ENCODE results near the gene THAP7.

The THAP7 gene

GRCh38 chr22:21030621-21031544 lies 29.0 kb upstream of the THAP7 start:
- no peak for DNase-seq

DNA sequence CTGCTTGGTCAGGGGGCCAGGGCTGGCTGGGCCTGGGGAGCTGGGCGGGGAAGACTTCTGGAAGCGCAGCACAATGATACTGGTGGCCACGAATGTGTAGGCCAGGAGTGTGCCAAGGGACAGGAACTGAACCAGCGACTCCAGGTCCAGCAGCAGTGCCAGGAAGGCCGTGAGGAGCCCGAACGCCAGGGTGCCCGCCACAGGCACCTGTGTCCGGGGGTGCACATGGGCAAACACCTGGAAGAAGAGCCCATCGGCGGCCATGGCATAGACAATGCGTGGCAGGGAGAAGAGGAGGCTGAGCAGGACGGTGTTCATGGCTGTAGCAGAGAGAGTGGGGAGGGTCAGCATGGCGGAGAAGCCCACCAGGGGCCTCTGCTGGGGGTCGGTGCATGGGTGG lies 28.1 kb upstream of the THAP7 start:
- no peak for DNase-seq

- DNase-seq = no peak
These were observed 27.6 kb upstream of the THAP7 start for GRCh38 chr22:21029486-21030025.

GRCh38 chr22:21028277-21029251 lies 26.6 kb upstream of the THAP7 start:
- no peak for DNase-seq

DNA sequence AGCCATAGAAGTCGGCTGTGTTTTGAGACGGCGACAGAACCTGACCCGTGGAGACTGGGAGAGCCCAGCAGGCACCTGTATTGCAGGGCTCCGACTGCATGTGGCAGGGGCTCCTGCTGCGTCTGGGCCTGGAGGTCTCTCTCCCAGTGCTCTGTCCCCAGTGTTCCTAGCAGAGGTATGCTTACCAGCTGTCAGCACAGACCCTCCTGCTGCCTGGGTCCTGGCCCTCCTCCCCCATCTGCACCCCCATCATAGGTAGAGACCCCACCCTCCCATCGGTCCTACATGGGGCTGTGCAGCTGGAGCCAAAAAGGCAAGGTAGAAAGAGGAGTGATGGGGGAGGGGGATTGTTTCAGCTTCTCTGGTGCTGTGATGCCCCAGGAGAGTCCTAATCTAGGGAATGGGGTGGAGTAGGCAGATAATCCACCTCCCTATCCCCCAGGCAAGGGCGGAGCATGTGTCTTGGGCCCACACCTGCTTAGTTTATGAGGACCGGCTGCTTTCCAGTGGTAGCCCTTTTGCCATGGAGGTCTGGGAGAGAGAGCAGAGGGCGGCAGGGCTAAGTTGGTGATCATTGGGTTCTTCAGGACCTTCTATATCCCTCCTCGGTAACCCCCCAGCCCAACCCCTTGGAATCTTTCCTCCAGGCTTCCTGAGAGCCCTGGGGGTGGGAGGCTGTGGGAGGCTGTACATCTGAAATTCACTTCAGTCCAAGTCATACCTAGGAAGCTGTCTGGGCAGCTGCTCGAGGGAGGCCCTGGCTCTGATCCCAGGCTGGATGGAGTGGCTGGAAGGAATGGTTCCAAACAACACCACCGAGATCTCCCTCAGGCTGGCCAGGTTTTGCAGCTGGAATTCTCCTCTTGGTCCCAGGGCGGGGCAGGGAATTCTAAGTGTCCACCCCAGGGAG lies 25.1 kb upstream of the THAP7 start:
- DNase-seq = no peak

- no peak for DNase-seq
These were observed 24.1 kb upstream of the THAP7 start for GRCh38 chr22:21025763-21026755.

DNA sequence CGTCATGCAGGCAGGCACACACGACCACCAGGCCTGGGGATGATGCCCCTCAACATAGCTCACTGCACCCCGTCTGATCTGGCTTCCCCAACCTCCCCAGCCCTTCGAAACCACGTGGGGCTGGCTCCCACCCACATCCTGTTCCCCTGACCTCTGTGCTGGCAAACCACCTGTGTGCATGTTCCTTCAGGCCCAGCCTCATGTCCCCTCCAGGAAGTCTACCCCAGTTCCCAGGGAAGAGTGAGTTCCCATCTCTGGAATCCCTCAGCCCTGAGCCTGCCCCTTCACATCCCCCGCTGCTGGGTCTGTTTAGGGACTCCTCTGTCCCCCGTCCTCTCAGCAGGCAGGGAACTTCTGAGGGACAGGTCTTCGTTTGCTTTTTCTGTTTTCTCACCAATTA lies 23.3 kb upstream of the THAP7 start:
- no peak for DNase-seq

DNA sequence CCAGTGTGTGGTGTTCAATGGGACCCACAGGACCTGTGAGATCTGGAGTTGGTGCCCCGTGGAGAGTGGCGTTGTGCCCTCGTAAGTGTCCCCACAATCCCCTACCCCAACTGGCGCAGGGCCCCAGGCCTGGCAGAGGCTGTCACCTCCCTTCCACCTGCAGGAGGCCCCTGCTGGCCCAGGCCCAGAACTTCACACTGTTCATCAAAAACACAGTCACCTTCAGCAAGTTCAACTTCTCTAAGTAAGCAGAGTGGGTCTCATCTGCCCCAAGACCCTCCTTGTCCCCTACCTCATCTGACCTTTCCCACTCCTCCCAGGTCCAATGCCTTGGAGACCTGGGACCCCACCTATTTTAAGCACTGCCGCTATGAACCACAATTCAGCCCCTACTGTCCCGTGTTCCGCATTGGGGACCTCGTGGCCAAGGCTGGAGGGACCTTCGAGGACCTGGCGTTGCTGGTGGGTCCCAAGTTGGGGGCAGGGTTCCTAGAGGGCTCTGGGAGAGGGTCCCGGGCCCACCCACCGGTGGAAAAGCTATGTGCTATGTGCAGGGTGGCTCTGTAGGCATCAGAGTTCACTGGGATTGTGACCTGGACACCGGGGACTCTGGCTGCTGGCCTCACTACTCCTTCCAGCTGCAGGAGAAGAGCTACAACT lies 21.2 kb upstream of the THAP7 start:
- no peak for DNase-seq

GRCh38 chr22:21022507-21022906 lies 20.6 kb upstream of the THAP7 start:
- no peak for DNase-seq

GRCh38 chr22:21020802-21021429 lies 19.0 kb upstream of the THAP7 start:
- no peak for DNase-seq

DNA sequence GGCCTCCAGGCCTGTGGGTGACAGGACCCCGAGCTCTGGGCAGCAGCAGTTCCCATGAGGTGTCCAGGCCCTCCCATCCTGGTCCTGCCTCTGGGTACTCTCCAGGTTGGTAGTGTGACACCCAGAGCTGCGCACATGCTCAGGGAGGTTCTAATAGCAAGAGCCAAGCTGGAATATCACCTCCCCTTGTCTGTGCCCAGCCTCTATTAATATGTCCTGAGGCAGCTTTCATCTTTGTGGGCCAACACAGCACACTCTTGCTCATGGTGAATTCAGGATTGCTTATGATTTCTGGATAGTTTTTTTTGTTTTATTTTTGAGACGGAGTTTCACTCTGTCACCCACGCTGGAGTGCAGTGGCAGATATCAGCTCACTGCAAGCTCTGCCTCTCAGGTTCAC lies 16.4 kb upstream of the THAP7 start:
- no peak for DNase-seq

GRCh38 chr22:21016644-21017420 lies 14.9 kb upstream of the THAP7 start:
- DNase-seq = no peak

DNA sequence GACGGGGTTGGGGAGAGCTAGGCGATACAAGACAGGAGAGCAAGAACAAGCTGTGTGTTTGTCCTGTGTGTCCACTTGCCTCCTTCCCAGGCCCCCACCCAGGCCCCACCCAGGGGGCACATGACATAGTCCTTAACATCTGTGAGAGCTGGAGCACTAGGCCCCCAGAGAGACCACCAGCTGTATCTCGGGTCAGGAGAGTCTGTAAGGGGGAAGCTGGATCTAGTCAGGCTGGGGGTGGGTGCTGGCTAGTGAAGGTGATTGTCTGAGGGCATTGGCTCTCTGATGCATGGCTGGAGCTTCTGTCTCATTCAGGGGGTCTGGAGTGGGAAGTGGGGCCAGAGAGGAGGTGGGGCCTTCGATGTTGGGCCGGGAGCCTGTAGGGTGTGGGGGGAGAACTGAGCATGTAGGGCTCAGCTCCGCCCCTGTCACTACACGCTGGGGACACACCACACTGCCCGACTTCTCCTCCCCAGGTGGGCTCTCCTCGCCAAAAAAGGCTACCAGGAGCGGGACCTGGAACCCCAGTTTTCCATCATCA lies 13.6 kb upstream of the THAP7 start:
- DNase-seq = no peak

- DNase-seq = no peak
These were observed 13.0 kb upstream of the THAP7 start, which contains the start of gene P2RX6 for GRCh38 chr22:21014726-21015465. TSS of gene P2RX6 (plus strand) at chr22:21015165. CDS start at chr22:21015175, 10 bp downstream.

- peak; percentile 70 for DNase-seq
These were observed 12.3 kb upstream of the THAP7 start for GRCh38 chr22:21014202-21014725.

DNA sequence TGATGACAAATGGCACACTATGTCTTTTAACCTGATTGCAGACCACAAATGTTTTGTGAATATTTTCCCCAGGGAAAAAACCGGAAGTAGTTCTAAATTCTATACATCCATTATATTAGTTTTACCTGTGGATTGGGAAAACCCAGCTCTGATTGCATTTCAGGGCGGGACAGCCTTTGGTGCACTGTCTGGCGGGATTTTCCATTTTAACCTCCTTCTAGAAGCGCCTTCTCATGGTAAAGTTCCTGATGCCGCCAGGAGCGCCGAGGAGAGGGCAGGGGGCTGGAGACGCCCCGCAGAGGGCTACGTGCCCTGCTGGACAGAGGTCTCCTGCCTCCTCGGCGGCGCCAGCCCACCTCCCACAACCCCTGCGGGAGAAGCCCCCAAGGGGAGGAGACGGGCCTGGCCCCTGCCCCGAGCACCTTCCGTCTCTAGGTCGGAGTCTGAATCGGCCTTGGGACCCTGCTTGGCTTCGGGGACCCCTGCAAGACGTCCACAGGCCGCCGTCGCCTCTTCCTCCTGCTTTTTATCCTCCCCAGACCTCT lies 11.8 kb upstream of the THAP7 start:
- DNase-seq = no peak
